ENCODE results near the gene EGFR.
"Not testable (repeated sequence)": the region's sequence is repeated elsewhere in the genome, so short reads cannot be mapped to it uniquely, and the experiment has no call there.

EGFR gene

GRCh38 chr7:55162476-55162875, 143.7 kb downstream of the EGFR start:
- Histone ChIP-seq H3K9ac (ENCODE audit: low read depth, low read length) (no peak overlapping the region), H3K27me3 (ENCODE audit: control insufficient read depth, insufficient read depth, low read length) (no peaks in the 10 kb centered on the region), H3K4me3 (ENCODE audit: low read length) (no peak overlapping the region), H3K9me3 (replicated peaks; ENCODE audit: low read length) (no peaks in the 10 kb centered on the region), H3K4me1 (ENCODE audit: control insufficient read depth, insufficient read depth, low read length) (peaks cover 10% of the 10 kb centered on the region), H3K4me2 (ENCODE audit: low read length) (no peak overlapping the region), H3K36me3 (ENCODE audit: insufficient read depth, low read length) (peaks cover 87% of the 10 kb centered on the region)

- Histone ChIP-seq H3K36me3 (ENCODE audit: insufficient read depth, low read length) (peaks cover 75% of the 10 kb centered on the region), H3K4me2 (ENCODE audit: low read length) (no peak overlapping the region), H3K9ac (ENCODE audit: low read depth, low read length) (no peak overlapping the region), H3K9me3 (replicated peaks; ENCODE audit: low read length) (no peaks in the 10 kb centered on the region), H3K4me1 (ENCODE audit: control insufficient read depth, insufficient read depth, low read length) (peaks cover 10% of the 10 kb centered on the region), H3K27me3 (ENCODE audit: control insufficient read depth, insufficient read depth, low read length) (no peaks in the 10 kb centered on the region), H3K4me3 (ENCODE audit: low read length) (no peak overlapping the region)
Measured at GRCh38 chr7:55163733-55164132, 144.9 kb downstream of the EGFR start.

- no peak overlapping the region for H3K9ac ChIP-seq (ENCODE audit: low read depth, low read length)
- H3K4me3 ChIP-seq (ENCODE audit: low read length) = no peak overlapping the region
- H3K4me2 ChIP-seq (ENCODE audit: low read length) = no peak overlapping the region
- no peaks in the 10 kb centered on the region for H3K9me3 ChIP-seq (replicated peaks; ENCODE audit: low read length)
- H3K36me3 ChIP-seq (ENCODE audit: insufficient read depth, low read length) = peaks cover 69% of the 10 kb centered on the region
- H3K4me1 ChIP-seq (ENCODE audit: control insufficient read depth, insufficient read depth, low read length) = peaks cover 10% of the 10 kb centered on the region
- no peaks in the 10 kb centered on the region for H3K27me3 ChIP-seq (ENCODE audit: control insufficient read depth, insufficient read depth, low read length)
Measured at GRCh38 chr7:55164527-55164926, 145.7 kb downstream of the EGFR start.

GRCh38 chr7:55165176-55165861, 146.5 kb downstream of the EGFR start:
- no peak overlapping the region for H3K4me3 ChIP-seq (ENCODE audit: low read length)
- no peak overlapping the region for H3K4me2 ChIP-seq (ENCODE audit: low read length)
- H3K9me3 ChIP-seq (replicated peaks; ENCODE audit: low read length) = no peaks in the 10 kb centered on the region
- H3K27me3 ChIP-seq (ENCODE audit: control insufficient read depth, insufficient read depth, low read length) = no peaks in the 10 kb centered on the region
- H3K9ac ChIP-seq (ENCODE audit: low read depth, low read length) = no peak overlapping the region
- peaks cover 5% of the 10 kb centered on the region for H3K4me1 ChIP-seq (ENCODE audit: control insufficient read depth, insufficient read depth, low read length)
- H3K36me3 ChIP-seq (ENCODE audit: insufficient read depth, low read length) = peaks cover 69% of the 10 kb centered on the region

GRCh38 chr7:55167296-55167695, 148.5 kb downstream of the EGFR start:
- not testable (repeated sequence) for H3K9ac ChIP-seq (ENCODE audit: low read depth, low read length); H3K27me3 ChIP-seq (ENCODE audit: control insufficient read depth, insufficient read depth, low read length); H3K4me3 ChIP-seq (ENCODE audit: low read length); H3K9me3 ChIP-seq (replicated peaks; ENCODE audit: low read length); H3K4me2 ChIP-seq (ENCODE audit: low read length); H3K4me1 ChIP-seq (ENCODE audit: control insufficient read depth, insufficient read depth, low read length)
- peaks cover 69% of the 10 kb centered on the region for H3K36me3 ChIP-seq (ENCODE audit: insufficient read depth, low read length)

GRCh38 chr7:55170335-55171069, 151.7 kb downstream of the EGFR start:
- H3K27me3 ChIP-seq (ENCODE audit: control insufficient read depth, insufficient read depth, low read length) = no peaks in the 10 kb centered on the region
- no peaks in the 10 kb centered on the region for H3K9me3 ChIP-seq (replicated peaks; ENCODE audit: low read length)
- H3K4me3 ChIP-seq (ENCODE audit: low read length) = no peak overlapping the region
- no peak overlapping the region for H3K4me2 ChIP-seq (ENCODE audit: low read length)
- H3K4me1 ChIP-seq (ENCODE audit: control insufficient read depth, insufficient read depth, low read length) = peaks cover 7% of the 10 kb centered on the region
- no peak overlapping the region for H3K9ac ChIP-seq (ENCODE audit: low read depth, low read length)
- H3K36me3 ChIP-seq (ENCODE audit: insufficient read depth, low read length) = peaks cover 75% of the 10 kb centered on the region

- no peak overlapping the region for H3K4me3 ChIP-seq (ENCODE audit: low read length)
- H3K36me3 ChIP-seq (ENCODE audit: insufficient read depth, low read length) = peaks cover 75% of the 10 kb centered on the region
- H3K9ac ChIP-seq (ENCODE audit: low read depth, low read length) = no peak overlapping the region
- H3K27me3 ChIP-seq (ENCODE audit: control insufficient read depth, insufficient read depth, low read length) = no peaks in the 10 kb centered on the region
- H3K4me1 ChIP-seq (ENCODE audit: control insufficient read depth, insufficient read depth, low read length) = peaks cover 7% of the 10 kb centered on the region
- H3K9me3 ChIP-seq (replicated peaks; ENCODE audit: low read length) = no peaks in the 10 kb centered on the region
- no peak overlapping the region for H3K4me2 ChIP-seq (ENCODE audit: low read length)
Measured at GRCh38 chr7:55171157-55171556, 152.3 kb downstream of the EGFR start.

GRCh38 chr7:55172161-55172560, 153.3 kb downstream of the EGFR start:
- peaks cover 10% of the 10 kb centered on the region for H3K4me1 ChIP-seq (ENCODE audit: control insufficient read depth, insufficient read depth, low read length)
- no peak overlapping the region for H3K4me2 ChIP-seq (ENCODE audit: low read length)
- H3K36me3 ChIP-seq (ENCODE audit: insufficient read depth, low read length) = peaks cover 75% of the 10 kb centered on the region
- H3K4me3 ChIP-seq (ENCODE audit: low read length) = no peak overlapping the region
- no peak overlapping the region for H3K9ac ChIP-seq (ENCODE audit: low read depth, low read length)
- no peaks in the 10 kb centered on the region for H3K27me3 ChIP-seq (ENCODE audit: control insufficient read depth, insufficient read depth, low read length)
- no peaks in the 10 kb centered on the region for H3K9me3 ChIP-seq (replicated peaks; ENCODE audit: low read length)

GRCh38 chr7:55172881-55173609, 154.2 kb downstream of the EGFR start:
- Histone ChIP-seq H3K4me3 (ENCODE audit: low read length) (no peak overlapping the region), H3K9me3 (replicated peaks; ENCODE audit: low read length) (no peaks in the 10 kb centered on the region), H3K36me3 (ENCODE audit: insufficient read depth, low read length) (peaks cover 83% of the 10 kb centered on the region), H3K27me3 (ENCODE audit: control insufficient read depth, insufficient read depth, low read length) (no peaks in the 10 kb centered on the region), H3K4me1 (ENCODE audit: control insufficient read depth, insufficient read depth, low read length) (peaks cover 15% of the 10 kb centered on the region), H3K9ac (ENCODE audit: low read depth, low read length) (no peak overlapping the region), H3K4me2 (ENCODE audit: low read length) (no peak overlapping the region)

- H3K9me3 ChIP-seq (replicated peaks; ENCODE audit: low read length) = no peaks in the 10 kb centered on the region
- no peak overlapping the region for H3K9ac ChIP-seq (ENCODE audit: low read depth, low read length)
- no peaks in the 10 kb centered on the region for H3K27me3 ChIP-seq (ENCODE audit: control insufficient read depth, insufficient read depth, low read length)
- H3K36me3 ChIP-seq (ENCODE audit: insufficient read depth, low read length) = peaks cover 90% of the 10 kb centered on the region
- no peak overlapping the region for H3K4me2 ChIP-seq (ENCODE audit: low read length)
- peaks cover 15% of the 10 kb centered on the region for H3K4me1 ChIP-seq (ENCODE audit: control insufficient read depth, insufficient read depth, low read length)
- H3K4me3 ChIP-seq (ENCODE audit: low read length) = no peak overlapping the region
Measured at GRCh38 chr7:55173671-55174070, 154.9 kb downstream of the EGFR start.

- H3K36me3 ChIP-seq (ENCODE audit: insufficient read depth, low read length) = peaks cover 96% of the 10 kb centered on the region
- no peak overlapping the region for H3K9ac ChIP-seq (ENCODE audit: low read depth, low read length)
Measured at GRCh38 chr7:55174456-55174855, 155.6 kb downstream of the EGFR start.

More at GRCh38 chr7:55174456-55174855, 155.6 kb downstream of the EGFR start:
- Histone ChIP-seq H3K9me3 (replicated peaks; ENCODE audit: low read length) (no peaks in the 10 kb centered on the region), H3K4me3 (ENCODE audit: low read length) (no peak overlapping the region), H3K27me3 (ENCODE audit: control insufficient read depth, insufficient read depth, low read length) (no peaks in the 10 kb centered on the region), H3K4me1 (ENCODE audit: control insufficient read depth, insufficient read depth, low read length) (peaks cover 15% of the 10 kb centered on the region), H3K4me2 (ENCODE audit: low read length) (no peak overlapping the region)

All from skeletal muscle satellite cell (primary cell).